ENCODE measurements around the gene KRT74. TPM values are rescaled to one million over a fixed set of nuclear protein-coding genes. Genes with fewer than 3 reads are reported as not detected.

Gene KRT74
- polyA plus RNA-seq, 4 donors, result 0.27 TPM; not detected in 3

- FAIRE-seq (no peak), DNase-seq (no peak)
- Histone ChIP-seq H3K4me3 (ENCODE audit: low read depth in 1 of 3, low read length in 3 of 3) (no peak overlapping the region), H3K27me3 (ENCODE audit: control insufficient read depth in 3 of 3, insufficient read depth in 3 of 3, low read length in 3 of 3) (peaks cover 0 to 3% (median 0%) of the 10 kb centered on the region in 3 donors), H3K36me3 (ENCODE audit: control insufficient read depth in 3 of 3, insufficient read depth in 2 of 3, low read depth in 1 of 3, low read length in 3 of 3) (no peaks in the 10 kb centered on the region), H3K27ac (ENCODE audit: low read depth in 1 of 3, low read length in 2 of 3) (no peak overlapping the region), H3K9me3 (ENCODE audit: control insufficient read depth in 2 of 2, insufficient read depth in 1 of 2, low read depth in 1 of 2, low read length in 1 of 2) (no peaks in the 10 kb centered on the region), H3K4me1 (ENCODE audit: control insufficient read depth in 3 of 3, insufficient read depth in 2 of 3, low read depth in 1 of 3, low read length in 2 of 3) (peaks cover 0 to 9% (median 2%) of the 10 kb centered on the region in 3 donors)
- WGBS, 3 donors, result 53 to 75% (median 61%) methylated on average over 10 of the region's 10 CpGs
These were observed 51.2 kb downstream of the KRT74 start for GRCh38 chr12:52522346-52523011.

GRCh38 chr12:52521568-52522266 is 51.9 kb downstream of the KRT74 start:
- Histone ChIP-seq H3K27ac (ENCODE audit: low read depth in 1 of 3, low read length in 2 of 3) (no peak overlapping the region), H3K36me3 (ENCODE audit: control insufficient read depth in 3 of 3, insufficient read depth in 2 of 3, low read depth in 1 of 3, low read length in 3 of 3) (no peaks in the 10 kb centered on the region), H3K4me3 (ENCODE audit: low read depth in 1 of 3, low read length in 3 of 3) (no peak overlapping the region), H3K27me3 (ENCODE audit: control insufficient read depth in 3 of 3, insufficient read depth in 3 of 3, low read length in 3 of 3) (peaks cover 0 to 3% (median 2%) of the 10 kb centered on the region in 3 donors), H3K9me3 (ENCODE audit: control insufficient read depth in 2 of 2, insufficient read depth in 1 of 2, low read depth in 1 of 2, low read length in 1 of 2) (no peaks in the 10 kb centered on the region), H3K4me1 (ENCODE audit: control insufficient read depth in 3 of 3, insufficient read depth in 2 of 3, low read depth in 1 of 3, low read length in 2 of 3) (peaks cover 0 to 9% (median 2%) of the 10 kb centered on the region in 3 donors)
- FAIRE-seq (no peak), DNase-seq (no peak)
- 72 to 75% (median 74%) methylated on average over 10 of the region's 10 CpGs for WGBS, 3 donors

GRCh38 chr12:52521175-52521567 is 52.5 kb downstream of the KRT74 start:
- H3K27me3 ChIP-seq (ENCODE audit: control insufficient read depth in 3 of 3, insufficient read depth in 3 of 3, low read length in 3 of 3), result peaks cover 0 to 3% (median 2%) of the 10 kb centered on the region in 3 donors
- H3K36me3 ChIP-seq (ENCODE audit: control insufficient read depth in 3 of 3, insufficient read depth in 2 of 3, low read depth in 1 of 3, low read length in 3 of 3), result no peaks in the 10 kb centered on the region
- DNase-seq, result peak; percentile 61 to 77
- 16 to 59% (median 24%) methylated on average over 10 of the region's 10 CpGs for WGBS, 3 donors
- peaks cover 0 to 9% (median 2%) of the 10 kb centered on the region in 3 donors for H3K4me1 ChIP-seq (ENCODE audit: control insufficient read depth in 3 of 3, insufficient read depth in 2 of 3, low read depth in 1 of 3, low read length in 2 of 3)
- H3K9me3 ChIP-seq (ENCODE audit: control insufficient read depth in 2 of 2, insufficient read depth in 1 of 2, low read depth in 1 of 2, low read length in 1 of 2), result no peaks in the 10 kb centered on the region
- no peak overlapping the region for H3K4me3 ChIP-seq (ENCODE audit: low read depth in 1 of 3, low read length in 3 of 3)
- no peak for FAIRE-seq
- H3K27ac ChIP-seq (ENCODE audit: low read depth in 1 of 3, low read length in 2 of 3), result no peak overlapping the region

- H3K27me3 ChIP-seq (ENCODE audit: control insufficient read depth in 3 of 3, insufficient read depth in 3 of 3, low read length in 3 of 3), result peaks cover 0 to 3% (median 2%) of the 10 kb centered on the region in 3 donors
- DNase-seq (no peak), FAIRE-seq (no peak)
- no peaks in the 10 kb centered on the region for H3K9me3 ChIP-seq (ENCODE audit: control insufficient read depth in 2 of 2, insufficient read depth in 1 of 2, low read depth in 1 of 2, low read length in 1 of 2)
- peaks cover 0 to 9% (median 2%) of the 10 kb centered on the region in 3 donors for H3K4me1 ChIP-seq (ENCODE audit: control insufficient read depth in 3 of 3, insufficient read depth in 2 of 3, low read depth in 1 of 3, low read length in 2 of 3)
- H3K27ac ChIP-seq (ENCODE audit: low read depth in 1 of 3, low read length in 2 of 3), result no peak within 1 kb of the TSS
- H3K4me3 ChIP-seq (ENCODE audit: low read depth in 1 of 3, low read length in 3 of 3), result no peak within 1 kb of the TSS
- H3K36me3 ChIP-seq (ENCODE audit: control insufficient read depth in 3 of 3, insufficient read depth in 2 of 3, low read depth in 1 of 3, low read length in 3 of 3), result no peaks in the 10 kb centered on the region
- 84 to 92% (median 89%) methylated on average over 29 of the region's 29 CpGs for WGBS, 3 donors
These were observed 53.6 kb downstream of the KRT74 start, which contains the start of gene KRT5 for GRCh38 chr12:52519826-52520662. KRT5 (minus strand) TSS chr12:52520394; CDS start chr12:52520296, 98 bp downstream.

DNA sequence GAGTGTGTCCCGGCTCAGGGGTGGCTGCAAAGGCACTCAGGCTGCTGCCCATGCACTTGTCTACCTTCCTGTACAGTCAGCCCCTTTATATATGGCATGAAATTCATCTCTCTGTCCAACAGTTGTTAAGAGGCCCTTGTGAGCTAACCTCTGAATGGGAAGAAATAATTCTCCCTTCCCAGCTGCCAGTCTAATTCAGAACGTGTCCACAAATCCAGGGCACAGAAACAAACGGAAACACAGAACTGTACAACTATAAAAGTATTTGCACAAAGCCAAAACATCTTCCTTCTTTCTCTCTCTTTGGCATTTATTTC is 54.3 kb downstream of the KRT74 start:
- H3K9me3 ChIP-seq (ENCODE audit: control insufficient read depth in 2 of 2, insufficient read depth in 1 of 2, low read depth in 1 of 2, low read length in 1 of 2), result no peaks in the 10 kb centered on the region
- H3K4me1 ChIP-seq (ENCODE audit: control insufficient read depth in 3 of 3, insufficient read depth in 2 of 3, low read depth in 1 of 3, low read length in 2 of 3), result peaks cover 0 to 9% (median 2%) of the 10 kb centered on the region in 3 donors
- no peak for FAIRE-seq
- no peak overlapping the region for H3K4me3 ChIP-seq (ENCODE audit: low read depth in 1 of 3, low read length in 3 of 3)
- H3K36me3 ChIP-seq (ENCODE audit: control insufficient read depth in 3 of 3, insufficient read depth in 2 of 3, low read depth in 1 of 3, low read length in 3 of 3), result no peaks in the 10 kb centered on the region
- no peak overlapping the region for H3K27ac ChIP-seq (ENCODE audit: low read depth in 1 of 3, low read length in 2 of 3)
- peaks cover 0 to 3% (median 2%) of the 10 kb centered on the region in 3 donors for H3K27me3 ChIP-seq (ENCODE audit: control insufficient read depth in 3 of 3, insufficient read depth in 3 of 3, low read length in 3 of 3)
- 83 to 89% (median 84%) methylated on average over 3 of the region's 3 CpGs for WGBS, 3 donors
- DNase-seq, result no peak

DNA sequence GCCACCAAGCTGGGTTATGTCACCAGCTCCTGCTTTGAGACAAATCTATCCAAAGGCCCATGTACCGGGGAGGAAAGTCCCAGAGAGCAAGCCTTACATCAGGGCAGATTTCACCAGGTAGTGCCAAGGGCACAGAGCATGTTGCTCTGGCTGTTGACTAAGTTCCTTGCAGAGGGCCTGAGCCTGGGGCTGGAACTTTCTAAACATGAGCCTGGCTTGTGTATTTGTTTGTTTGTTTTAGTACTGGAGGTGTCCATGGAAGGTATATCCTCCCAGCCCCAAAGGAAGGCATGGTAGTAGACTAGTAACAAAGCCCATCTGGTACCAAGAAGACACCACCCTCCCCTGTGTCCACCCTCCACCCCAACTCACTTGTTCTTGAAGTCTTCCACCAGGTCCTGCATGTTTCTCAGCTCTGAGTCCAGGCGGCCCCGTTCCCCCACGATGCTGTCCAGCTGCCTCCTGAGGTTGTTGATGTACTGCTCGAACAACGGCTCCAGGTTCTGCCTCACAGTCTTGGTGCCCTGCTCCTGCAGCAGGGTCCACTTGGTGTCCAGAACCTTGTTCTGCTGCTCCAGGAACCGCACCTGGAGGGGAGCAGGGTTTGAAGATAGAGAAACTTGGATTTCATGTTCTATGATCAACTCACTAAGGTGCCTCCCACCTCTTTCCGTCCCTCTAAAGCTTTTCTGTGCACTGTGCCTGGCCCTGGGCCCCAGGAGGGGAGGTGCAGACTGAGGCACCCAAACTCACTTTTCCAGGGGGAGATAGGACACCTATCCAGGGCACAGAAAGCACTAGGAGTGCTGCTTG is 54.9 kb downstream of the KRT74 start:
- H3K4me1 ChIP-seq (ENCODE audit: control insufficient read depth in 3 of 3, insufficient read depth in 2 of 3, low read depth in 1 of 3, low read length in 2 of 3), result peaks cover 0 to 9% (median 2%) of the 10 kb centered on the region in 3 donors
- 80 to 88% (median 82%) methylated on average over 8 of the region's 8 CpGs for WGBS, 3 donors
- peaks cover 0 to 3% (median 2%) of the 10 kb centered on the region in 3 donors for H3K27me3 ChIP-seq (ENCODE audit: control insufficient read depth in 3 of 3, insufficient read depth in 3 of 3, low read length in 3 of 3)
- H3K9me3 ChIP-seq (ENCODE audit: control insufficient read depth in 2 of 2, insufficient read depth in 1 of 2, low read depth in 1 of 2, low read length in 1 of 2), result no peaks in the 10 kb centered on the region
- no peak overlapping the region for H3K4me3 ChIP-seq (ENCODE audit: low read depth in 1 of 3, low read length in 3 of 3)
- FAIRE-seq (no peak), DNase-seq (no peak)
- H3K27ac ChIP-seq (ENCODE audit: low read depth in 1 of 3, low read length in 2 of 3), result no peak overlapping the region
- H3K36me3 ChIP-seq (ENCODE audit: control insufficient read depth in 3 of 3, insufficient read depth in 2 of 3, low read depth in 1 of 3, low read length in 3 of 3), result no peaks in the 10 kb centered on the region

DNA sequence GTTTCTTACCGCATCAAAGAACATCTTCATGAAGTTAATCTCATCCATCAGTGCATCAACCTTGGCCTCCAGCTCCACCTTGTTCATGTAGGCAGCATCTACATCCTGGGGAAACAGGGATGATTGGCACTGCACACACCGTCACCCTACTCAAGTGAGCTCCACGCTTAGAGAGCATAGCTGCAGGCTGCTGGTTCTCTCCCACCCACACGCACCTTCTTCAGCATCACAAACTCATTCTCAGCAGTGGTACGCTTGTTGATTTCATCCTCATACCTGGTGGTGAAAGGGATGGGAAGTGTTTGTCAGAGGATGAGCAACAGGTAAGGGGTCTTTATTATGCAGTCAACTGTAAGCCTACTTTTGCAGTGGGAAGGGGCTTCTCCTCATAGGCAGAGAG is 55.8 kb downstream of the KRT74 start:
- Histone ChIP-seq H3K4me3 (ENCODE audit: low read depth in 1 of 3, low read length in 3 of 3) (no peak overlapping the region), H3K27ac (ENCODE audit: low read depth in 1 of 3, low read length in 2 of 3) (no peak overlapping the region), H3K9me3 (ENCODE audit: control insufficient read depth in 2 of 2, insufficient read depth in 1 of 2, low read depth in 1 of 2, low read length in 1 of 2) (no peaks in the 10 kb centered on the region), H3K36me3 (ENCODE audit: control insufficient read depth in 3 of 3, insufficient read depth in 2 of 3, low read depth in 1 of 3, low read length in 3 of 3) (no peaks in the 10 kb centered on the region), H3K27me3 (ENCODE audit: control insufficient read depth in 3 of 3, insufficient read depth in 3 of 3, low read length in 3 of 3) (peaks cover 0 to 2% (median 1%) of the 10 kb centered on the region in 3 donors), H3K4me1 (ENCODE audit: control insufficient read depth in 3 of 3, insufficient read depth in 2 of 3, low read depth in 1 of 3, low read length in 2 of 3) (peaks cover 0 to 9% (median 2%) of the 10 kb centered on the region in 3 donors)
- 86 to 94% (median 90%) methylated on average over 5 of the region's 5 CpGs for WGBS, 3 donors
- DNase-seq (no peak), FAIRE-seq (no peak)

All from small intestine (tissue), 7 donors.